ENCODE data around the gene TMEM179B. TPM values are rescaled to one million over a fixed set of nuclear protein-coding genes. Genes with fewer than 3 reads are reported as not detected.

TMEM179B gene
- total and polyA plus RNA-seq, 9 of the 15 experiments (the other 6 are each of a cell fraction or from before 2014, with no cell fraction given) = 27.7 to 105 (median 37.0) TPM

DNA sequence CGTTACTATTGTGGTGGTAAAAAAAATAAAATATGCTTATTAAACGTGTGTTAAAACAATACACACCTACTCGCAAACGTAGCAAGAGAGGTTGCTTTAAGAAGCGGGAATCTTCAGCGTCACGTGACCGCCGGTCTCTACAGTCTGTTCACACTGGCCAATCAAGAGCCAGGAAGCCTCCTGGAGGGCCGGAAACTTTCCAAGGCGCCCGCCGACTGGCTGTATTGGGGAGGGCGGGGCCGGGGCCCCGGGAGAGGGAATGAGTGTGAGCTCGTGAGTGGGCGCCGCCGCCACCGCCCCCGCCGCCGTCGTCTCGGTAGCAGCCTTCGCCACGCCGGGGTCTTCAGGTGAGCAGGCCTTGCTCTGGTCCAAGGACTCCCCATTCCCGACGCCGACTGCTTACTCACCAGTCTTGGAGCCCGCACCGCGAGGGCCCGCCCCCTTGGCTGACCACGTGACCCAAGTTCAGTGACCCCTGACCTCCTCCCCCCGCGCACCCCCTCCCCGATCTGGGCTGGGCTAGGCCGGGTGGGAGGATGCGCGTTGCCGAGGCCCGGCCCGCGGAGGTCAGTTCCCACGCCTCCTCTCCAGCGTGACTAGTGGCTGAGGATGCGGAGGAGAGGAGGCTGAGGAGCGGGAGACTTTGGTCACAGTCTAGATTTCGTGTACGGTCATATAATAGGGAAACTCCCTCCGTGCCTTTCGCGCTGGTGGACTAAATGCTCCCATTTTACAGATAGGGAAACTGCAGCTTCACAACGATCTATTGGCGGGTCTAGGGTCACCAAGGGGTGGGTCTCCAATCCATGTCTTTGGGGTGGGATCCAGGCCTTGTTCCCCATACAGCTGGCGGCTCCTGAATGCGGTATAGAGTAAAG lies 15.8 kb upstream of the TMEM179B start, which contains the start of gene TAF6L (continued):
- no peak for TF ChIP-seq ETS2 (tag; IDR thresholded peaks at IDR 0.05; ENCODE audit: borderline replicate concordance, poor library complexity, severe bottlenecking)
- no peak for TF ChIP-seq CBX5 (IDR thresholded peaks at IDR 0.05; ENCODE audit: borderline replicate concordance, low read depth)
- no peak for TF ChIP-seq PATZ1 (CRISPR knock-in tag; IDR thresholded peaks at IDR 0.05; ENCODE audit: borderline replicate concordance)
- peak; percentile 24; the same call in 1 of the 2 replicates for TF ChIP-seq JUN (IDR thresholded peaks at IDR 0.05; ENCODE audit: borderline replicate concordance, low read depth, low read length)
- peak; percentile 53; the same call in 1 of the 2 replicates for TF ChIP-seq JUN (CRISPR knock-in tag; IDR thresholded peaks at IDR 0.05; ENCODE audit: borderline replicate concordance)
- no peak for TF ChIP-seq AFF4 (CRISPR knock-in tag; IDR thresholded peaks at IDR 0.05)
- TF ChIP-seq MECOM (CRISPR knock-in tag; IDR thresholded peaks at IDR 0.05) = no peak
- TF ChIP-seq, protein P1, sequence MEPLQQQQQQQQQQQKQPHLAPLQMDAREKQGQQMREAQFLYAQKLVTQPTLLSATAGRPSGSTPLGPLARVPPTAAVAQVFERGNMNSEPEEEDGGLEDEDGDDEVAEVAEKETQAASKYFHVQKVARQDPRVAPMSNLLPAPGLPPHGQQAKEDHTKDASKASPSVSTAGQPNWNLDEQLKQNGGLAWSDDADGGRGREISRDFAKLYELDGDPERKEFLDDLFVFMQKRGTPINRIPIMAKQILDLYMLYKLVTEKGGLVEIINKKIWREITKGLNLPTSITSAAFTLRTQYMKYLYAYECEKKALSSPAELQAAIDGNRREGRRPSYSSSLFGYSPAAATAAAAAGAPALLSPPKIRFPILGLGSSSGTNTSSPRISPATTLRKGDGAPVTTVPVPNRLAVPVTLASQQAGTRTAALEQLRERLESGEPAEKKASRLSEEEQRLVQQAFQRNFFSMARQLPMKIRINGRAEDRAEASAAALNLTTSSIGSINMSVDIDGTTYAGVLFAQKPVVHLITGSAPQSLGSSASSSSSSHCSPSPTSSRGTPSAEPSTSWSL (CRISPR knock-in tag; IDR thresholded peaks at IDR 0.05; ENCODE audit: borderline replicate concordance) = no peak
- no peak for TF ChIP-seq SETDB1 (IDR thresholded peaks at IDR 0.05; ENCODE audit: low read length)
- 0 out of 2 replicates have a peak, but pooled peaks have one; percentile 4 for TF ChIP-seq ZBTB12 (CRISPR knock-in tag; IDR thresholded peaks at IDR 0.05)
- TF ChIP-seq FOS (IDR thresholded peaks at IDR 0.05; ENCODE audit: extremely low read depth, insufficient read length) = peak; percentile 76
- TF ChIP-seq ZNF79 (CRISPR knock-in tag; IDR thresholded peaks at IDR 0.05; ENCODE audit: low read depth) = no peak
- peak in 1 of 2 experiments; percentile 82; a peak in 1 of 4 replicates for TF ChIP-seq FOXK2 (conservative IDR thresholded peaks at IDR 0.05 in 1 of 2, IDR thresholded peaks at IDR 0.05 in 1 of 2; ENCODE audit: low read depth in 2 of 2)
- TF ChIP-seq CCNT2 (IDR thresholded peaks at IDR 0.05; ENCODE audit: borderline replicate concordance, extremely low read depth, insufficient read length, low read depth, low read length) = peak; percentile 72
- TF ChIP-seq NFE2 (IDR thresholded peaks at IDR 0.05; ENCODE audit: low read depth) = no peak
- no peak for TF ChIP-seq ZNF75A (CRISPR knock-in tag; IDR thresholded peaks at IDR 0.05)
- TF ChIP-seq ZNF253 (CRISPR knock-in tag; conservative IDR thresholded peaks at IDR 0.05) = no peak
